Measurements from ENCODE around the gene IL16. TPM values are rescaled to one million over a fixed set of nuclear protein-coding genes. Genes with fewer than 3 reads are reported as not detected.
"Not testable (repeated sequence)": the region's sequence is repeated elsewhere in the genome, so short reads cannot be mapped to it uniquely, and the experiment has no call there.

Gene IL16
- total RNA-seq (2014; rRNA removed; shearing (Covaris generic); ENCODE audit: low replicate concordance), result not detected in 2 replicates

- in situ Hi-C loops (cut with HindIII; ENCODE audit: low pct_unique_long_range_greater_than_20kb, low sequenced_read_pairs), result no loop called here
- no peak for DNase-seq (ENCODE audit: low read depth)
Measured at GRCh38 chr15:81196576-81197254, at the start of gene IL16. TSS of gene IL16 (plus strand) at chr15:81196879. CDS start at chr15:81225400, 28,521 bp downstream.

- in situ Hi-C loops (cut with HindIII; ENCODE audit: low pct_unique_long_range_greater_than_20kb, low sequenced_read_pairs), result no loop called here
Measured at GRCh38 chr15:81151389-81151788, 45.3 kb upstream of the IL16 start.

GRCh38 chr15:81152339-81152738 is 44.3 kb upstream of the IL16 start:
- in situ Hi-C loops (cut with HindIII; ENCODE audit: low pct_unique_long_range_greater_than_20kb, low sequenced_read_pairs), result no loop called here
- DNase-seq (ENCODE audit: low read depth), result no peak

More at GRCh38 chr15:81151389-81151788, 45.3 kb upstream of the IL16 start:
- DNase-seq (ENCODE audit: low read depth), result no peak

- DNase-seq (ENCODE audit: low read depth), result peak; percentile 15
- in situ Hi-C loops (cut with HindIII; ENCODE audit: low pct_unique_long_range_greater_than_20kb, low sequenced_read_pairs), result no loop called here
Measured at GRCh38 chr15:81152799-81153198, 43.9 kb upstream of the IL16 start.

GRCh38 chr15:81155375-81156218 is 41.1 kb upstream of the IL16 start:
- in situ Hi-C loops (cut with HindIII; ENCODE audit: low pct_unique_long_range_greater_than_20kb, low sequenced_read_pairs), result no loop called here
- DNase-seq (ENCODE audit: low read depth), result peak; percentile 21

- in situ Hi-C loops (cut with HindIII; ENCODE audit: low pct_unique_long_range_greater_than_20kb, low sequenced_read_pairs), result no loop called here
- DNase-seq (ENCODE audit: low read depth), result no peak
Measured at GRCh38 chr15:81156324-81156723, 40.4 kb upstream of the IL16 start.

GRCh38 chr15:81157195-81157938 is 39.3 kb upstream of the IL16 start:
- in situ Hi-C loops (cut with HindIII; ENCODE audit: low pct_unique_long_range_greater_than_20kb, low sequenced_read_pairs), result no loop called here
- DNase-seq (ENCODE audit: low read depth), result no peak

- in situ Hi-C loops (cut with HindIII; ENCODE audit: low pct_unique_long_range_greater_than_20kb, low sequenced_read_pairs), result no loop called here
Measured at GRCh38 chr15:81157939-81158223, 38.8 kb upstream of the IL16 start.

GRCh38 chr15:81158561-81158960 is 38.1 kb upstream of the IL16 start:
- DNase-seq (ENCODE audit: low read depth); in situ Hi-C loops (cut with HindIII; ENCODE audit: low pct_unique_long_range_greater_than_20kb, low sequenced_read_pairs): not testable (repeated sequence)

More at GRCh38 chr15:81157939-81158223, 38.8 kb upstream of the IL16 start:
- no peak for DNase-seq (ENCODE audit: low read depth)

- in situ Hi-C loops (cut with HindIII; ENCODE audit: low pct_unique_long_range_greater_than_20kb, low sequenced_read_pairs), result no loop called here
- DNase-seq (ENCODE audit: low read depth), result peak; percentile 46
Measured at GRCh38 chr15:81160312-81161159, 36.1 kb upstream of the IL16 start.

- DNase-seq (ENCODE audit: low read depth), result no peak
- in situ Hi-C loops (cut with HindIII; ENCODE audit: low pct_unique_long_range_greater_than_20kb, low sequenced_read_pairs), result no loop called here
Measured at GRCh38 chr15:81161160-81161673, 35.5 kb upstream of the IL16 start.

- DNase-seq (ENCODE audit: low read depth), result no peak
- in situ Hi-C loops (cut with HindIII; ENCODE audit: low pct_unique_long_range_greater_than_20kb, low sequenced_read_pairs), result no loop called here
Measured at GRCh38 chr15:81161851-81162250, 34.8 kb upstream of the IL16 start.

- no peak for DNase-seq (ENCODE audit: low read depth)
- in situ Hi-C loops (cut with HindIII; ENCODE audit: low pct_unique_long_range_greater_than_20kb, low sequenced_read_pairs), result no loop called here
Measured at GRCh38 chr15:81163961-81164800, 32.5 kb upstream of the IL16 start.

GRCh38 chr15:81165535-81165934 is 31.1 kb upstream of the IL16 start:
- DNase-seq (ENCODE audit: low read depth), result no peak
- in situ Hi-C loops (cut with HindIII; ENCODE audit: low pct_unique_long_range_greater_than_20kb, low sequenced_read_pairs), result no loop called here

GRCh38 chr15:81166636-81167305 is 29.9 kb upstream of the IL16 start:
- no peak for DNase-seq (ENCODE audit: low read depth)
- in situ Hi-C loops (cut with HindIII; ENCODE audit: low pct_unique_long_range_greater_than_20kb, low sequenced_read_pairs), result no loop called here

- in situ Hi-C loops (cut with HindIII; ENCODE audit: low pct_unique_long_range_greater_than_20kb, low sequenced_read_pairs), result no loop called here
- no peak for DNase-seq (ENCODE audit: low read depth)
Measured at GRCh38 chr15:81168131-81168526, 28.6 kb upstream of the IL16 start.

GRCh38 chr15:81168644-81169043 is 28.0 kb upstream of the IL16 start:
- in situ Hi-C loops (cut with HindIII; ENCODE audit: low pct_unique_long_range_greater_than_20kb, low sequenced_read_pairs), result no loop called here
- DNase-seq (ENCODE audit: low read depth), result no peak
